ENCODE results near the gene C1QTNF2.
A peak's percentile ranks its signal among the peaks of the same experiment; 100 is the strongest.

C1QTNF2 gene

GRCh38 chr5:160369990-160370712 lies at the start of gene C1QTNF2:
Gene C1QTNF2, minus strand, starts transcription at chr5:160370626. Its CDS starts 15,615 bp downstream, at chr5:160355011.
- no peaks in the 10 kb centered on the region for H3K4me1 ChIP-seq
- H3K27me3 ChIP-seq (ENCODE audit: low read depth), result peaks cover 46% of the 10 kb centered on the region
- peak; percentile 14 to 60 for DNase-seq (ENCODE audit: low spot score in 2 of 2)
- H3K9me3 ChIP-seq, result no peaks in the 10 kb centered on the region
- no peaks in the 10 kb centered on the region for H3K36me3 ChIP-seq (replicated peaks)
- H3K4me3 ChIP-seq, result peak within 1 kb of the TSS; percentile 28
- in situ Hi-C loops (cut with MboI; ENCODE audit: low sequenced_read_pairs), result no loop called here

- peaks cover 22% of the 10 kb centered on the region for H3K36me3 ChIP-seq (replicated peaks)
- no peak overlapping the region for H3K4me3 ChIP-seq
- H3K27me3 ChIP-seq (ENCODE audit: low read depth), result no peaks in the 10 kb centered on the region
- H3K9me3 ChIP-seq, result no peaks in the 10 kb centered on the region
- in situ Hi-C loops (cut with MboI; ENCODE audit: low sequenced_read_pairs), result no loop called here
- H3K4me1 ChIP-seq, result peaks cover 29% of the 10 kb centered on the region
- no peak for DNase-seq (ENCODE audit: low spot score in 2 of 2)
Measured at GRCh38 chr5:160420331-160420610, 49.8 kb upstream of the C1QTNF2 start.

GRCh38 chr5:160419458-160420330 lies 49.3 kb upstream of the C1QTNF2 start:
- H3K27me3 ChIP-seq (ENCODE audit: low read depth), result no peaks in the 10 kb centered on the region
- DNase-seq (ENCODE audit: low spot score in 2 of 2), result no peak
- H3K4me1 ChIP-seq, result peaks cover 27% of the 10 kb centered on the region
- H3K9me3 ChIP-seq, result no peaks in the 10 kb centered on the region
- peaks cover 16% of the 10 kb centered on the region for H3K36me3 ChIP-seq (replicated peaks)
- H3K4me3 ChIP-seq, result peak overlapping the region; percentile 75
- in situ Hi-C loops (cut with MboI; ENCODE audit: low sequenced_read_pairs), result no loop called here

- Histone ChIP-seq H3K4me1 (peaks cover 19% of the 10 kb centered on the region), H3K4me3 (peak within 1 kb of the TSS; percentile 75), H3K9me3 (no peaks in the 10 kb centered on the region), H3K27me3 (ENCODE audit: low read depth) (no peaks in the 10 kb centered on the region), H3K36me3 (replicated peaks) (peaks cover 16% of the 10 kb centered on the region)
- in situ Hi-C loops (cut with MboI; ENCODE audit: low sequenced_read_pairs), result no loop called here
- DNase-seq (ENCODE audit: low spot score in 2 of 2), result peak; percentile 90 to 96
Measured at GRCh38 chr5:160418561-160419457, 48.4 kb upstream of the C1QTNF2 start, which contains the start of gene SLU7. Gene SLU7, minus strand, starts transcription at chr5:160419081. Its CDS starts 3,787 bp downstream, at chr5:160415294.

GRCh38 chr5:160399402-160400353 lies 29.3 kb upstream of the C1QTNF2 start, which contains the start of gene FAM200C:
Gene FAM200C, minus strand, starts transcription at chr5:160400054. Its CDS starts 4,564 bp downstream, at chr5:160395490.
- Histone ChIP-seq H3K4me1 (peaks cover 23% of the 10 kb centered on the region), H3K27me3 (ENCODE audit: low read depth) (no peaks in the 10 kb centered on the region), H3K36me3 (replicated peaks) (peaks cover 20% of the 10 kb centered on the region), H3K4me3 (peak within 1 kb of the TSS; percentile 63), H3K9me3 (no peaks in the 10 kb centered on the region)
- DNase-seq (ENCODE audit: low spot score in 2 of 2), result peak; percentile 93 to 94
- in situ Hi-C loops (cut with MboI; ENCODE audit: low sequenced_read_pairs), result no loop called here

- Histone ChIP-seq H3K4me1 (peaks cover 23% of the 10 kb centered on the region), H3K27me3 (ENCODE audit: low read depth) (no peaks in the 10 kb centered on the region), H3K36me3 (replicated peaks) (peaks cover 21% of the 10 kb centered on the region), H3K4me3 (peak overlapping the region; percentile 63), H3K9me3 (no peaks in the 10 kb centered on the region)
- in situ Hi-C loops (cut with MboI; ENCODE audit: low sequenced_read_pairs), result no loop called here
- DNase-seq (ENCODE audit: low spot score in 2 of 2), result peak in 1 of 2 experiments; percentile 45
Measured at GRCh38 chr5:160398806-160399205, 28.4 kb upstream of the C1QTNF2 start.

GRCh38 chr5:160397492-160397891 lies 27.1 kb upstream of the C1QTNF2 start:
- H3K9me3 ChIP-seq, result no peaks in the 10 kb centered on the region
- no peak for DNase-seq (ENCODE audit: low spot score in 2 of 2)
- H3K4me1 ChIP-seq, result peaks cover 26% of the 10 kb centered on the region
- H3K4me3 ChIP-seq, result no peak overlapping the region
- in situ Hi-C loops (cut with MboI; ENCODE audit: low sequenced_read_pairs), result no loop called here
- H3K36me3 ChIP-seq (replicated peaks), result peaks cover 12% of the 10 kb centered on the region
- no peaks in the 10 kb centered on the region for H3K27me3 ChIP-seq (ENCODE audit: low read depth)

- in situ Hi-C loops (cut with MboI; ENCODE audit: low sequenced_read_pairs), result no loop called here
- DNase-seq (ENCODE audit: low spot score in 2 of 2), result no peak
Measured at GRCh38 chr5:160395111-160395510, 24.7 kb upstream of the C1QTNF2 start.

GRCh38 chr5:160390787-160391696 lies 20.6 kb upstream of the C1QTNF2 start:
- Histone ChIP-seq H3K4me1 (0 out of 2 replicates have a peak, but pooled peaks cover 3% of the 10 kb centered on the region), H3K9me3 (no peaks in the 10 kb centered on the region), H3K36me3 (replicated peaks) (peaks cover 3% of the 10 kb centered on the region), H3K27me3 (ENCODE audit: low read depth) (no peaks in the 10 kb centered on the region), H3K4me3 (no peak overlapping the region)
- DNase-seq (ENCODE audit: low spot score in 2 of 2), result peak in 1 of 2 experiments; percentile 50
- in situ Hi-C loops (cut with MboI; ENCODE audit: low sequenced_read_pairs), result no loop called here

More at GRCh38 chr5:160395111-160395510, 24.7 kb upstream of the C1QTNF2 start:
- no peaks in the 10 kb centered on the region for H3K27me3 ChIP-seq (ENCODE audit: low read depth)
- H3K4me1 ChIP-seq, result peaks cover 22% of the 10 kb centered on the region
- no peak overlapping the region for H3K4me3 ChIP-seq
- H3K9me3 ChIP-seq, result no peaks in the 10 kb centered on the region
- peaks cover 3% of the 10 kb centered on the region for H3K36me3 ChIP-seq (replicated peaks)

- Histone ChIP-seq H3K9me3 (no peaks in the 10 kb centered on the region), H3K4me3 (no peak overlapping the region), H3K27me3 (ENCODE audit: low read depth) (no peaks in the 10 kb centered on the region), H3K4me1 (peaks cover 9% of the 10 kb centered on the region), H3K36me3 (replicated peaks) (no peaks in the 10 kb centered on the region)
- no peak for DNase-seq (ENCODE audit: low spot score in 2 of 2)
- in situ Hi-C loops (cut with MboI; ENCODE audit: low sequenced_read_pairs), result no loop called here
Measured at GRCh38 chr5:160387445-160387844, 17.0 kb upstream of the C1QTNF2 start.

GRCh38 chr5:160385496-160385895 lies 15.1 kb upstream of the C1QTNF2 start:
- in situ Hi-C loops (cut with MboI; ENCODE audit: low sequenced_read_pairs), result no loop called here

GRCh38 chr5:160384681-160385080 lies 14.3 kb upstream of the C1QTNF2 start:
- H3K36me3 ChIP-seq (replicated peaks), result no peaks in the 10 kb centered on the region
- DNase-seq (ENCODE audit: low spot score in 2 of 2), result no peak
- no peak overlapping the region for H3K4me3 ChIP-seq
- H3K4me1 ChIP-seq, result peaks cover 16% of the 10 kb centered on the region
- no peaks in the 10 kb centered on the region for H3K9me3 ChIP-seq
- H3K27me3 ChIP-seq (ENCODE audit: low read depth), result peaks cover 20% of the 10 kb centered on the region
- in situ Hi-C loops (cut with MboI; ENCODE audit: low sequenced_read_pairs), result no loop called here

More at GRCh38 chr5:160385496-160385895, 15.1 kb upstream of the C1QTNF2 start:
- no peaks in the 10 kb centered on the region for H3K36me3 ChIP-seq (replicated peaks)
- H3K4me3 ChIP-seq, result no peak overlapping the region
- no peaks in the 10 kb centered on the region for H3K9me3 ChIP-seq
- H3K4me1 ChIP-seq, result peaks cover 16% of the 10 kb centered on the region
- no peak for DNase-seq (ENCODE audit: low spot score in 2 of 2)
- peaks cover 14% of the 10 kb centered on the region for H3K27me3 ChIP-seq (ENCODE audit: low read depth)

Measured in HAP-1 (cell line).